WI38 (cell line): ENCODE results near the gene ICA1.

Experiments
- H3K4me3 ChIP-seq: 2 replicates; pipeline ENCODE4 v1.5.1; 2011; ENCODE audit warnings: low read depth, mild to moderate bottlenecking, control low read depth, low read length
- TF ChIP-seq, protein P1 (sequence below): IDR thresholded peaks from 2 replicates; pipeline ENCODE4 v1.5.1; 2012; ENCODE audit warnings: low read depth, mild to moderate bottlenecking, control low read depth, low read length

Gene ICA1

GRCh38 chr7:8119262-8119661 is 142.7 kb downstream of the ICA1 start:
- TF ChIP-seq, protein P1, sequence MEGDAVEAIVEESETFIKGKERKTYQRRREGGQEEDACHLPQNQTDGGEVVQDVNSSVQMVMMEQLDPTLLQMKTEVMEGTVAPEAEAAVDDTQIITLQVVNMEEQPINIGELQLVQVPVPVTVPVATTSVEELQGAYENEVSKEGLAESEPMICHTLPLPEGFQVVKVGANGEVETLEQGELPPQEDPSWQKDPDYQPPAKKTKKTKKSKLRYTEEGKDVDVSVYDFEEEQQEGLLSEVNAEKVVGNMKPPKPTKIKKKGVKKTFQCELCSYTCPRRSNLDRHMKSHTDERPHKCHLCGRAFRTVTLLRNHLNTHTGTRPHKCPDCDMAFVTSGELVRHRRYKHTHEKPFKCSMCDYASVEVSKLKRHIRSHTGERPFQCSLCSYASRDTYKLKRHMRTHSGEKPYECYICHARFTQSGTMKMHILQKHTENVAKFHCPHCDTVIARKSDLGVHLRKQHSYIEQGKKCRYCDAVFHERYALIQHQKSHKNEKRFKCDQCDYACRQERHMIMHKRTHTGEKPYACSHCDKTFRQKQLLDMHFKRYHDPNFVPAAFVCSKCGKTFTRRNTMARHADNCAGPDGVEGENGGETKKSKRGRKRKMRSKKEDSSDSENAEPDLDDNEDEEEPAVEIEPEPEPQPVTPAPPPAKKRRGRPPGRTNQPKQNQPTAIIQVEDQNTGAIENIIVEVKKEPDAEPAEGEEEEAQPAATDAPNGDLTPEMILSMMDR = no peak

GRCh38 chr7:8117195-8117594 is 144.8 kb downstream of the ICA1 start:
- TF ChIP-seq, protein P1 = no peak
- no peak overlapping the region for H3K4me3 ChIP-seq

More at GRCh38 chr7:8119262-8119661, 142.7 kb downstream of the ICA1 start:
- no peak overlapping the region for H3K4me3 ChIP-seq

- no peak overlapping the region for H3K4me3 ChIP-seq
- TF ChIP-seq, protein P1 = no peak
Measured at GRCh38 chr7:8115547-8116402, 146.2 kb downstream of the ICA1 start.

- TF ChIP-seq, protein P1 = no peak
- no peak overlapping the region for H3K4me3 ChIP-seq
Measured at GRCh38 chr7:8114175-8114574, 147.8 kb downstream of the ICA1 start.

- H3K4me3 ChIP-seq = no peak overlapping the region
- TF ChIP-seq, protein P1 = no peak
Measured at GRCh38 chr7:8113184-8113583, 148.8 kb downstream of the ICA1 start.

DNA sequence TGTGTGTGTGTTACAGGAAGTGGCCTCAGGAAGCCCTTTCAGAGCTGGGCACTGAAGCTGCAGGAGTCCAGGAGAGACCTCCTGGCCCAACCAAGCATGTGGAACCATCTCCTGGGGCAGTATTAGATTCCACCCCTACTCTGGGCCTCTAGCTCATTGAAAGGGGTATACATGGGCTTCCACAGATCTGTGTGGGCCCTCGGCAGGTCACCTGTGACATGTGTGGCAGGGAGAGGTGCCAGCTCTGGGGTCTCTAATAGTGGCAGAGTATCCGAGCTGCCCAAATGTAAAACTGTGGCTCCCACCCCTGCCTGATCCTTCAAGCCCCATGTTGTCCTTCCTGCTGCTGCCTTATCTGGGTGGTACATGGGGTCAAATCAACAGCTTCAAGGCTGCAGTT is 149.3 kb downstream of the ICA1 start:
- TF ChIP-seq, protein P1 = no peak

GRCh38 chr7:8111282-8111960 is 150.5 kb downstream of the ICA1 start:
- TF ChIP-seq, protein P1 = no peak
- H3K4me3 ChIP-seq = no peak overlapping the region

More for the DNA sequence above, 149.3 kb downstream of the ICA1 start:
- H3K4me3 ChIP-seq = no peak overlapping the region
